Endodermal cell (in vitro differentiated cells): Measurements from ENCODE around the gene ITGA11. TPM values are rescaled to one million over a fixed set of nuclear protein-coding genes. Genes with fewer than 3 reads are reported as not detected.

Source experiments
- DNase-seq: peaks from one replicate; pipeline ENCODE4 v3.0.0-alpha.2; 2017
- H3K27ac ChIP-seq: 2 replicates; pipeline ENCODE4 v1.5.1; 2013; ENCODE audit warnings: mild to moderate bottlenecking, low read depth, low read length, moderate library complexity
- H3K27me3 ChIP-seq: 2 replicates; pipeline ENCODE4 v1.6.1; 2013; ENCODE audit warnings: mild to moderate bottlenecking, low read length, moderate library complexity; ENCODE audit not compliant: insufficient read depth, control insufficient read depth, poor library complexity, severe bottlenecking
- H3K36me3 ChIP-seq: 2 replicates; pipeline ENCODE4 v1.7.0; 2013; ENCODE audit warnings: mild to moderate bottlenecking, low read length, moderate library complexity; ENCODE audit not compliant: control insufficient read depth, insufficient read depth
- H3K4me1 ChIP-seq: one replicate; pipeline ENCODE4 v1.7.0; 2013; ENCODE audit warnings: low read length; ENCODE audit not compliant: control insufficient read depth, insufficient read depth
- H3K4me3 ChIP-seq: 2 replicates; pipeline ENCODE4 v1.5.1; 2013; ENCODE audit warnings: mild to moderate bottlenecking, low read length, moderate library complexity
- H3K9ac ChIP-seq: 2 replicates; pipeline ENCODE4 v1.6.1; 2013; ENCODE audit warnings: mild to moderate bottlenecking, low read length, moderate library complexity; ENCODE audit not compliant: poor library complexity, severe bottlenecking; ENCODE audit errors: extremely low read depth
- H3K9me3 ChIP-seq: 2 replicates; pipeline ENCODE4 v1.6.1; 2013; ENCODE audit warnings: mild to moderate bottlenecking, low read length, moderate library complexity; ENCODE audit not compliant: control insufficient read depth
- H3K27ac Mint-ChIP-seq: 2 replicates; pipeline ENCODE4 v1.8.0; 2020; ENCODE audit warnings: mixed read lengths
- H3K27me3 Mint-ChIP-seq: 2 replicates; pipeline ENCODE4 v1.8.0; 2021; ENCODE audit warnings: mild to moderate bottlenecking, mixed read lengths; ENCODE audit not compliant: insufficient read depth
- H3K36me3 Mint-ChIP-seq: 2 replicates; pipeline ENCODE4 v1.8.0; 2020; ENCODE audit warnings: low read depth, mixed read lengths
- H3K4me1 Mint-ChIP-seq: 2 replicates; pipeline ENCODE4 v1.8.0; 2020; ENCODE audit warnings: mixed read lengths
- H3K4me3 Mint-ChIP-seq: 2 replicates; pipeline ENCODE4 v1.8.0; 2020; ENCODE audit warnings: mild to moderate bottlenecking, moderate library complexity, mixed read lengths
- H3K9me3 Mint-ChIP-seq: 2 replicates; pipeline ENCODE4 v1.8.0; 2020; ENCODE audit warnings: mild to moderate bottlenecking, mixed read lengths
- WGBS, 2 experiments: methylation state at CpG; one replicate each; pipeline versions ENCODE4 v1.1.5 to v1.1.7; 2013; ENCODE audit warnings: missing lambda C conversion rate in 2 of 2, mixed read lengths in 1 of 2; ENCODE audit not compliant: insufficient coverage in 1 of 2, insufficient read length in 1 of 2; 5-methylcytosine and 5-hydroxymethylcytosine counted together
- total RNA-seq, 2 donors: library from RNA; stranded (reverse); fragmentation: NEBNext Ultra II Directional in 1 of 2; extraction: Animal tissue kit (Norgen Biotek cat#: 25700) in 1 of 2; gene quantifications; 2 replicates in 1 of 2; 3 replicates in 1 of 2; pipeline ENCODE4 v1.2.1, GENCODE V29; 2021
- TF ChIP-seq, protein P1 (sequence below): fragments of 200-600 bp; sonication (generic); conservative IDR thresholded peaks from 2 replicates; pipeline ENCODE4 v1.5.0; 2021; ENCODE audit warnings: antibody characterized with exemption, mild to moderate bottlenecking

The ITGA11 gene
- total RNA-seq, 2 donors from 2014 or later, result 0.35 to 1.4 TPM

DNA sequence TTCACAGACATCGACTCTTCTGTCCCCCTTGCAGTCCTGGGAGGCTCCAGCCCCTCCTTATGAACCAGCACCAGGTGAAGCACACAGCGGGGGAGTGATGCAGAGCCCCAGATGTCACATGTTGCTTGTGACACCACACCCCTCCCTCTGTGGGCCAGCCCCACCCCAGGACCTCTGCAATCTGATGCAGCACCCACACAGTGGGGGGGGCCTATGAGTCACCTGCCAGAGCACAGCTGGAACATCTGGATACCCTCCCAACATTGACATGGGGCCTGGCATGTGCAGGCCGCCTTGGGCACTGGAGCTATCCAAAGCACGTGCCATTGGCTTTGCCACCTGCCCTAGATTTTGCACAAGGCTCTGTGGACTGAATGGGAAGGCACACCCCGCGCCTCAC is 83.9 kb downstream of the ITGA11 start:
- Histone ChIP-seq H3K4me3 (no peak overlapping the region), H3K9ac (no peak overlapping the region), H3K4me1 (no peaks in the 10 kb centered on the region), H3K27ac (no peak overlapping the region), H3K36me3 (no peaks in the 10 kb centered on the region), H3K27me3 (no peaks in the 10 kb centered on the region), H3K9me3 (no peaks in the 10 kb centered on the region)
- H3K36me3 Mint-ChIP-seq, result no peaks in the 10 kb centered on the region
- no peak overlapping the region for H3K27ac Mint-ChIP-seq
- TF ChIP-seq, protein P1, sequence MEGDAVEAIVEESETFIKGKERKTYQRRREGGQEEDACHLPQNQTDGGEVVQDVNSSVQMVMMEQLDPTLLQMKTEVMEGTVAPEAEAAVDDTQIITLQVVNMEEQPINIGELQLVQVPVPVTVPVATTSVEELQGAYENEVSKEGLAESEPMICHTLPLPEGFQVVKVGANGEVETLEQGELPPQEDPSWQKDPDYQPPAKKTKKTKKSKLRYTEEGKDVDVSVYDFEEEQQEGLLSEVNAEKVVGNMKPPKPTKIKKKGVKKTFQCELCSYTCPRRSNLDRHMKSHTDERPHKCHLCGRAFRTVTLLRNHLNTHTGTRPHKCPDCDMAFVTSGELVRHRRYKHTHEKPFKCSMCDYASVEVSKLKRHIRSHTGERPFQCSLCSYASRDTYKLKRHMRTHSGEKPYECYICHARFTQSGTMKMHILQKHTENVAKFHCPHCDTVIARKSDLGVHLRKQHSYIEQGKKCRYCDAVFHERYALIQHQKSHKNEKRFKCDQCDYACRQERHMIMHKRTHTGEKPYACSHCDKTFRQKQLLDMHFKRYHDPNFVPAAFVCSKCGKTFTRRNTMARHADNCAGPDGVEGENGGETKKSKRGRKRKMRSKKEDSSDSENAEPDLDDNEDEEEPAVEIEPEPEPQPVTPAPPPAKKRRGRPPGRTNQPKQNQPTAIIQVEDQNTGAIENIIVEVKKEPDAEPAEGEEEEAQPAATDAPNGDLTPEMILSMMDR, result no peak
- DNase-seq, result no peak
- H3K4me1 Mint-ChIP-seq, result no peaks in the 10 kb centered on the region
- WGBS, 2 experiments, result 91 to 92% methylated on average over 5 to 6 of the region's 6 CpGs
- no peaks in the 10 kb centered on the region for H3K27me3 Mint-ChIP-seq
- no peaks in the 10 kb centered on the region for H3K9me3 Mint-ChIP-seq
- no peak overlapping the region for H3K4me3 Mint-ChIP-seq

DNA sequence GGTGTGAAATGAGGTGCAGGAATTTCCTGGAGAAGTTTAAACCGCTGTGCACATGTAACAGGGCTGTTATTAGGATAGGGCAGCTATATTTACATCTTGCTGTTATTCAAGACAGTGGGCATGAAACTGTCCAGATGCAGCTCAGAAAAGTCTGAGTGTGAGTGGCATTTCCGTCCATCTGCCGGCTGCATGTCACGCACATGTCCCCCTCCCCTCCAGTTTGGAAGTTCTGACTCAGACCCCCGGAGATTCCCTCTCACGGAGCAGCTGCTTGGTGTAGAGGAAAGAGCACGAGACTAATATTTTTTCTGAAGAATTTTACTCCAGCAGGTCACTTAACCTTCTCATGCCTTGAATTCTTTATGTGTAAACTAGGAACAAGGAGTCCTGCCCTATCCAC is 84.6 kb downstream of the ITGA11 start:
- Mint-ChIP-seq H3K4me1 (no peaks in the 10 kb centered on the region), H3K9me3 (no peaks in the 10 kb centered on the region), H3K4me3 (no peak overlapping the region), H3K36me3 (no peaks in the 10 kb centered on the region), H3K27ac (no peak overlapping the region), H3K27me3 (no peaks in the 10 kb centered on the region)
- 88 to 93% methylated on average over 4 to 7 of the region's 7 CpGs for WGBS, 2 experiments
- no peaks in the 10 kb centered on the region for H3K9me3 ChIP-seq
- no peak overlapping the region for H3K4me3 ChIP-seq
- H3K27me3 ChIP-seq, result no peaks in the 10 kb centered on the region
- TF ChIP-seq, protein P1, result no peak
- no peak for DNase-seq
- no peak overlapping the region for H3K27ac ChIP-seq
- no peaks in the 10 kb centered on the region for H3K4me1 ChIP-seq
- H3K9ac ChIP-seq, result no peak overlapping the region
- no peaks in the 10 kb centered on the region for H3K36me3 ChIP-seq

DNA sequence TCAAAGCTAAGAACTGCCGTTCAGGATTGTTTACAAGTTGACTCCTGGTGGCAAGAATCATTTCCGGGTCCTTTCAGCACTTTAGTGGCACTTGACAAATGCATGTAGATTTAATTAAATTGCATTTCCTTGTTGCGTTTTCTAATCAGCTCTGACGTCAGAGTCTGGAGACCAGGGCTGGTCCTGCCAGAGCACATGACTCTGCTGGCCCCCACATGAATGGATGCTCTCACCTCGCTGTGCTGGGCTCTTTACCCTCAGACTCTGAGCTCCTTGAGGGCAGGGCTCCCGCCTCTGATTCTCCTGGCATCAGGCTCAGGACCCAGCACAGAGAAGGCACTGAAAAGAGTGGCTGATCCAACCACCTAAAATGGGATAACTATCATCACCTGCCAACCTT is 85.0 kb downstream of the ITGA11 start:
- Mint-ChIP-seq H3K9me3 (no peaks in the 10 kb centered on the region), H3K36me3 (no peaks in the 10 kb centered on the region), H3K27ac (no peak overlapping the region), H3K4me3 (no peak overlapping the region), H3K4me1 (no peaks in the 10 kb centered on the region), H3K27me3 (no peaks in the 10 kb centered on the region)
- Histone ChIP-seq H3K4me3 (no peak overlapping the region), H3K9ac (no peak overlapping the region), H3K4me1 (no peaks in the 10 kb centered on the region), H3K9me3 (no peaks in the 10 kb centered on the region), H3K36me3 (no peaks in the 10 kb centered on the region), H3K27ac (no peak overlapping the region), H3K27me3 (no peaks in the 10 kb centered on the region)
- DNase-seq, result no peak
- TF ChIP-seq, protein P1, result no peak
- 84 to 89% methylated on average over 5 to 6 of the region's 6 CpGs for WGBS, 2 experiments
